GM12872 (cell line): Measurements from ENCODE around the gene RBM8A.

Source experiments
- CTCF ChIP-seq: IDR thresholded peaks from 3 replicates; pipeline ENCODE4 v1.5.1; 2011; ENCODE audit warnings: low read depth, mild to moderate bottlenecking, low read length, moderate library complexity; ENCODE audit not compliant: insufficient read depth

The RBM8A gene

GRCh38 chr1:145884675-145885074, 42.6 kb downstream of the RBM8A start:
- no peak for TF ChIP-seq CTCF

- no peak for TF ChIP-seq CTCF
Observed at GRCh38 chr1:145879775-145880174, 47.5 kb downstream of the RBM8A start.

- TF ChIP-seq CTCF, result no peak
Observed at GRCh38 chr1:145878724-145879123, 48.6 kb downstream of the RBM8A start.

GRCh38 chr1:145877923-145878486, 49.3 kb downstream of the RBM8A start:
- no peak for TF ChIP-seq CTCF

- no peak for TF ChIP-seq CTCF
Observed at GRCh38 chr1:145874646-145875045, 52.6 kb downstream of the RBM8A start.

GRCh38 chr1:145871994-145872924, 55.0 kb downstream of the RBM8A start:
- TF ChIP-seq CTCF, result no peak
